H1 (cell line): ENCODE data around the gene SYT2. TPM values are rescaled to one million over a fixed set of nuclear protein-coding genes. Genes with fewer than 3 reads are reported as not detected.

Experiments
- CTCF ChIA-PET: fragments of 300-600 bp; sonication (Branson Sonifier 250); formaldehyde crosslinking; loops from one replicate; lab custom pipeline; 2021; ENCODE audit not compliant: partially characterized antibody; lab: Charles Lee
- POLR2A ChIA-PET: fragments of 300-600 bp; sonication (Branson Sonifier 250); formaldehyde crosslinking; loops from one replicate; lab custom pipeline; 2021; ENCODE audit warnings: inconsistent platforms; ENCODE audit not compliant: partially characterized antibody; lab: Charles Lee
- DNase-seq, 2 experiments: peaks; one replicate each; pipeline versions ENCODE4 v3.0.0 to v3.0.0-alpha.2; 2010 to 2022; ENCODE audit warnings: low spot score in 2 of 2, low read depth in 1 of 2, mixed read lengths in 1 of 2
- FAIRE-seq: peaks from 2 replicates; lab custom pipeline; 2011; peaks lifted over from hg19 to GRCh38; lab: Jason Lieb, UNC
- H2AFZ ChIP-seq: 2 replicates; pipeline ENCODE4 v1.8.1; 2012; ENCODE audit warnings: low read length, inconsistent platforms
- H2AK5ac ChIP-seq: 2 replicates; pipeline ENCODE4 v1.6.1; 2013; ENCODE audit warnings: low read depth, low read length
- H2BK120ac ChIP-seq: replicated peaks from 2 replicates; pipeline ENCODE3; 2013; ENCODE audit warnings: low read depth, low read length, inconsistent platforms
- H2BK12ac ChIP-seq: 2 replicates; pipeline ENCODE4 v1.6.1; 2013; ENCODE audit warnings: low read depth, low read length
- H2BK15ac ChIP-seq: 2 replicates; pipeline ENCODE4 v1.6.1; 2013; ENCODE audit warnings: low read length
- H2BK20ac ChIP-seq: 2 replicates; pipeline ENCODE4 v1.6.1; 2013; ENCODE audit warnings: low read length
- H2BK5ac ChIP-seq: 2 replicates; pipeline ENCODE4 v1.6.1; 2013; ENCODE audit warnings: low read depth, low read length
- H3K14ac ChIP-seq: 2 replicates; pipeline ENCODE4 v1.6.1; 2013; ENCODE audit warnings: inconsistent platforms; ENCODE audit not compliant: insufficient read length
- H3K18ac ChIP-seq: 2 replicates; pipeline ENCODE4 v1.6.1; 2013; ENCODE audit warnings: low read length; ENCODE audit errors: extremely low read depth
- H3K23ac ChIP-seq: 2 replicates; pipeline ENCODE4 v1.6.1; 2013; ENCODE audit warnings: inconsistent platforms; ENCODE audit not compliant: insufficient read length
- H3K23me2 ChIP-seq: 2 replicates; pipeline ENCODE4 v1.6.1; 2013; ENCODE audit warnings: low read depth, low read length
- H3K27ac ChIP-seq: 2 replicates; pipeline ENCODE4 v1.6.1; 2011; ENCODE audit warnings: low read depth, low read length, inconsistent platforms
- H3K27me3 ChIP-seq, 4 experiments: replicated peaks in 1 of 4; 1 replicate in 1 of 4; 2 replicates in 3 of 4; pipeline versions ENCODE4 v1.6.1 to v1.8.1; 2011 to 2013; ENCODE audit warnings: low read length in 3 of 4, mild to moderate bottlenecking in 3 of 4, inconsistent platforms in 2 of 4, mixed read lengths in 2 of 4, moderate library complexity in 1 of 4; ENCODE audit not compliant: control insufficient read depth in 3 of 4, insufficient read depth in 3 of 4; ENCODE audit errors: extremely low read depth in 1 of 4
- H3K36me3 ChIP-seq, 4 experiments: 2 replicates each; pipeline versions ENCODE4 v1.6.1 to v1.8.1; 2011 to 2013; ENCODE audit warnings: mild to moderate bottlenecking in 4 of 4, low read length in 3 of 4, moderate library complexity in 2 of 4, control low read depth in 1 of 4, inconsistent platforms in 1 of 4; ENCODE audit not compliant: insufficient read depth in 4 of 4, control insufficient read depth in 2 of 4
- H3K4ac ChIP-seq: replicated peaks from 2 replicates; pipeline ENCODE3; 2013; ENCODE audit warnings: low read length, low read depth, mixed read lengths, inconsistent platforms; ENCODE audit not compliant: insufficient read length
- H3K4me1 ChIP-seq, 4 experiments: replicated peaks in 1 of 4; 1 replicate in 1 of 4; 2 replicates in 3 of 4; pipeline versions ENCODE4 v1.6.1 to v1.8.1; 2011 to 2013; ENCODE audit warnings: low read length in 3 of 4, inconsistent platforms in 2 of 4, mixed read lengths in 1 of 4; ENCODE audit not compliant: insufficient read depth in 4 of 4, control insufficient read depth in 3 of 4
- H3K4me2 ChIP-seq, 2 experiments: 2 replicates each; pipeline versions ENCODE4 v1.6.1 to v1.8.1; 2011 to 2013; ENCODE audit warnings: low read depth in 2 of 2, low read length in 2 of 2, control low read depth in 1 of 2, inconsistent platforms in 1 of 2, mild to moderate bottlenecking in 1 of 2; ENCODE audit not compliant: insufficient read depth in 1 of 2
- H3K4me3 ChIP-seq, 4 experiments: fragments of 200-600, 300-600 bp in 1 of 4; sonication (generic), shearing (Covaris generic), sonication (Bioruptor Twin) in 1 of 4; 2 replicates each; pipeline versions ENCODE4 v1.5.1 to v1.8.1; 2011 to 2016; ENCODE audit warnings: low read length in 4 of 4, low read depth in 3 of 4, control low read depth in 2 of 4, inconsistent platforms in 2 of 4, mild to moderate bottlenecking in 2 of 4, mixed read lengths in 1 of 4, moderate library complexity in 1 of 4; ENCODE audit not compliant: insufficient read depth in 2 of 4; ENCODE audit errors: extremely low read depth in 1 of 4
- H3K56ac ChIP-seq: replicated peaks from 2 replicates; pipeline ENCODE3; 2013; ENCODE audit warnings: low read depth, mild to moderate bottlenecking, mixed read lengths, low read length, inconsistent platforms; ENCODE audit not compliant: insufficient read length
- H3K79me1 ChIP-seq: 2 replicates; pipeline ENCODE4 v1.6.1; 2013; ENCODE audit warnings: low read depth, low read length, control low read depth
- H3K79me2 ChIP-seq, 2 experiments: 2 replicates each; pipeline versions ENCODE4 v1.6.1 to v1.8.1; 2012 to 2013; ENCODE audit warnings: low read length in 2 of 2, mild to moderate bottlenecking in 2 of 2, inconsistent platforms in 1 of 2; ENCODE audit not compliant: insufficient read depth in 2 of 2, control insufficient read depth in 1 of 2
- H3K9ac ChIP-seq, 4 experiments: replicated peaks in 1 of 4; 1 replicate in 1 of 4; 2 replicates in 3 of 4; pipeline versions ENCODE4 v1.6.1 to v1.8.1; 2011 to 2013; ENCODE audit warnings: low read depth in 3 of 4, low read length in 3 of 4, control low read depth in 2 of 4, mild to moderate bottlenecking in 2 of 4, moderate library complexity in 2 of 4, inconsistent platforms in 1 of 4; ENCODE audit errors: extremely low read depth in 1 of 4
- H3K9me3 ChIP-seq, 2 experiments: 2 replicates each; pipeline versions ENCODE4 v1.6.1 to v1.8.1; 2012 to 2013; ENCODE audit warnings: mild to moderate bottlenecking in 2 of 2, moderate library complexity in 2 of 2, control low read depth in 1 of 2, inconsistent platforms in 1 of 2, low read depth in 1 of 2, low read length in 1 of 2, mixed read lengths in 1 of 2; ENCODE audit not compliant: insufficient read depth in 2 of 2
- H4K20me1 ChIP-seq, 2 experiments: replicated peaks in 1 of 2; 2 replicates each; pipeline versions ENCODE3 to v1.8.1; 2011 to 2013; ENCODE audit warnings: inconsistent platforms in 2 of 2, low read length in 2 of 2, mild to moderate bottlenecking in 1 of 2; ENCODE audit not compliant: insufficient read depth in 2 of 2, control insufficient read depth in 1 of 2
- H4K5ac ChIP-seq: 2 replicates; pipeline ENCODE4 v1.6.1; 2013; ENCODE audit warnings: low read length, low read depth, mixed read lengths, inconsistent platforms; ENCODE audit not compliant: insufficient read length
- H4K8ac ChIP-seq: 2 replicates; pipeline ENCODE4 v1.8.0; 2013; ENCODE audit warnings: mild to moderate bottlenecking, moderate library complexity, low read length, inconsistent platforms; ENCODE audit not compliant: insufficient read depth; ENCODE audit errors: extremely low read depth
- H4K91ac ChIP-seq: replicated peaks from 2 replicates; pipeline ENCODE3; 2013; ENCODE audit warnings: low read length, mixed read lengths, inconsistent platforms; ENCODE audit not compliant: insufficient read length
- ASH2L ChIP-seq: fragments of 200-600, 300-600 bp; sonication (generic); IDR thresholded peaks from one replicate; pipeline ENCODE4 v1.7.1; 2017; ENCODE audit warnings: low read length
- BACH1 ChIP-seq: IDR thresholded peaks from 2 replicates; pipeline ENCODE4 v1.6.1; 2012; ENCODE audit warnings: low read length, improper control_type of control experiment
- CBX8 ChIP-seq: fragments of 300-800, 300-1000 bp; sonication (generic); IDR thresholded peaks from 2 replicates; pipeline ENCODE4 v1.7.1; 2016; ENCODE audit warnings: low read depth, low read length, borderline replicate concordance
- CHD1 ChIP-seq: IDR thresholded peaks from 2 replicates; pipeline ENCODE4 v1.6.1; 2012; ENCODE audit warnings: low read depth, low read length, improper control_type of control experiment
- CHD2 ChIP-seq: IDR thresholded peaks from 2 replicates; pipeline ENCODE4 v1.6.1; 2012; ENCODE audit warnings: low read length, improper control_type of control experiment
- EZH2 ChIP-seq: fragments of 200-600 bp; sonication (generic); IDR thresholded peaks from 2 replicates; pipeline ENCODE4 v1.7.1; 2012; ENCODE audit warnings: low read depth, mild to moderate bottlenecking, moderate library complexity, low read length, inconsistent platforms; ENCODE audit not compliant: severe bottlenecking
- GABPA ChIP-seq: IDR thresholded peaks from 2 replicates; pipeline ENCODE4 v1.6.1; 2011; ENCODE audit warnings: mild to moderate bottlenecking, low read length, moderate library complexity, borderline replicate concordance; ENCODE audit not compliant: insufficient read depth
- KDM1A ChIP-seq: fragments of 200-600, 300-600 bp; sonication (generic); IDR thresholded peaks from 2 replicates; pipeline ENCODE4 v1.7.1; 2016; ENCODE audit warnings: mild to moderate bottlenecking, low read length, borderline replicate concordance
- MAFK ChIP-seq: IDR thresholded peaks from 2 replicates; pipeline ENCODE4 v1.6.1; 2012; ENCODE audit warnings: low read depth, mild to moderate bottlenecking, improper control_type of control experiment, low read length
- POLR2AphosphoS5 ChIP-seq: IDR thresholded peaks from 2 replicates; pipeline ENCODE4 v1.6.1; 2011; ENCODE audit warnings: low read depth, low read length
- SAP30 ChIP-seq: fragments of 300-600 bp; sonication (generic); IDR thresholded peaks from 2 replicates; pipeline ENCODE4 v1.7.1; 2012; ENCODE audit warnings: low read length, moderate library complexity, mild to moderate bottlenecking, inconsistent platforms; ENCODE audit not compliant: insufficient read depth, insufficient replicate concordance
- SIN3A ChIP-seq, 2 experiments: IDR thresholded peaks in 1 of 2; conservative IDR thresholded peaks in 1 of 2; 2 replicates each; pipeline ENCODE4 v1.6.1; 2011 to 2012; ENCODE audit warnings: low read length in 2 of 2, improper control_type of control experiment in 1 of 2, low read depth in 1 of 2, mild to moderate bottlenecking in 1 of 2
- TAF7 ChIP-seq: optimal IDR thresholded peaks from 2 replicates; pipeline ENCODE3; 2011; ENCODE audit warnings: low read depth, mild to moderate bottlenecking, inconsistent platforms, low read length, moderate library complexity, borderline replicate concordance
- WGBS, 2 experiments: shearing (Covaris generic) in 1 of 2; methylation state at CpG; one replicate each; pipeline versions ENCODE4 v1.1.6 to v1.1.7; 2013 to 2015; ENCODE audit warnings: low lambda C conversion rate in 2 of 2, mixed read lengths in 2 of 2, inconsistent platforms in 1 of 2, low coverage in 1 of 2, missing lambda C conversion rate in 1 of 2; ENCODE audit not compliant: insufficient replicate concordance in 2 of 2, insufficient coverage in 1 of 2, insufficient read length in 1 of 2; ENCODE audit errors: extremely low coverage in 1 of 2, missing lambda C conversion rate in 1 of 2; 5-methylcytosine and 5-hydroxymethylcytosine counted together
- polyA plus RNA-seq, 7 experiments: library from polyadenylated mRNA; depleted of rRNA in 3 of 7; stranded (reverse) in 5 of 7; unstranded in 2 of 7; fragments of >200 nt in 5 of 7; fragments of 200-250 nt in 2 of 7; gene quantifications; 1 replicate in 5 of 7; 2 replicates in 1 of 7; 4 replicates in 1 of 7; pipeline versions ENCODE4 v1.2.1 to v1.2.3, GENCODE V29; 2011 to 2013; ENCODE audit warnings: missing spikeins in 2 of 7, mixed read lengths in 2 of 7
- total RNA-seq: library from RNA; stranded (reverse); fragmentation: NEBNext Ultra II Directional; extraction: Animal tissue kit (Norgen Biotek cat#: 25700); gene quantifications from 2 replicates; pipeline ENCODE4 v1.2.1, GENCODE V29; 2021

The SYT2 gene
- total and polyA plus RNA-seq, 2 of the 8 experiments (the other 6 are each of a cell fraction or from before 2014, with no cell fraction given) = 2.8 to 11.0 TPM

- Histone ChIP-seq H4K8ac (no peak overlapping the region), H3K18ac (no peak overlapping the region), H2AFZ (no peak overlapping the region), H2BK12ac (no peak overlapping the region), H2BK15ac (no peak overlapping the region), H3K36me3 (no peaks in the 10 kb centered on the region), H3K4me2 (no peak overlapping the region), H3K14ac (no peak overlapping the region), H2BK5ac (no peak overlapping the region), H3K9me3 (no peaks in the 10 kb centered on the region), H3K4ac (no peak overlapping the region), H3K27me3 (peaks cover 0 to 20% (median 16%) of the 10 kb centered on the region in 4 experiments; a peak in 5 of 7 replicates), H3K56ac (no peak overlapping the region), H3K4me3 (no peak overlapping the region), H2BK20ac (no peak overlapping the region), H3K79me1 (peaks cover 2% of the 10 kb centered on the region; the same call in 1 of the 2 replicates), H3K79me2 (no peaks in the 10 kb centered on the region), H3K27ac (no peak overlapping the region), H3K23ac (no peak overlapping the region), H2BK120ac (no peak overlapping the region), H4K20me1 (peaks cover 2 to 5% of the 10 kb centered on the region in 2 experiments), H2AK5ac (no peak overlapping the region), H4K91ac (no peak overlapping the region), H3K4me1 (peaks cover 0 to 15% (median 9%) of the 10 kb centered on the region in 4 experiments; a peak in 6 of 7 replicates), H3K9ac (no peak overlapping the region), H4K5ac (no peak overlapping the region), H3K23me2 (peaks cover 8% of the 10 kb centered on the region)
- ChIA-PET CTCF (interaction anchor here (0.6 to 11.9 kb wide), 16 partner anchors 10 to 460 kb away, joined by 3 to 122 read pairs (median 4); no protein-coding TSS in a partner anchor), POLR2A (interaction anchor here (1.1 to 1.5 kb wide), 2 partner anchors 9 to 57 kb away, joined by 3 read pairs; no protein-coding TSS in a partner anchor)
- FAIRE-seq = no peak
- DNase-seq = no peak
- 79% methylated on average over 2 of the region's 2 CpGs; no CpG with 5 or more reads in 1 of the 2 experiments for WGBS, 2 experiments
- TF ChIP-seq TAF7 (no peak), SAP30 (no peak), MAFK (no peak), SIN3A (conservative IDR thresholded peaks at IDR 0.05 in 1 of 2, IDR thresholded peaks at IDR 0.05 in 1 of 2; ENCODE audit: low read depth in 1 of 2, low read length in 2 of 2) (no peak), EZH2 (no peak), CHD1 (no peak), KDM1A (no peak), GABPA (no peak), ASH2L (no peak), POLR2AphosphoS5 (no peak), CBX8 (no peak), CHD2 (no peak), BACH1 (no peak)
Observed at GRCh38 chr1:202648605-202649226, 61.5 kb downstream of the SYT2 start.
